Glomerular visceral epithelial cell (primary cell): ENCODE results near the gene WNT6.
A peak's percentile ranks its signal among the peaks of the same experiment; 100 is the strongest.

Experiments used
- DNase-seq: peaks from one replicate; pipeline ENCODE4 v3.0.0-alpha.2; 2016; ENCODE audit errors: extremely low spot score

Gene WNT6

DNA sequence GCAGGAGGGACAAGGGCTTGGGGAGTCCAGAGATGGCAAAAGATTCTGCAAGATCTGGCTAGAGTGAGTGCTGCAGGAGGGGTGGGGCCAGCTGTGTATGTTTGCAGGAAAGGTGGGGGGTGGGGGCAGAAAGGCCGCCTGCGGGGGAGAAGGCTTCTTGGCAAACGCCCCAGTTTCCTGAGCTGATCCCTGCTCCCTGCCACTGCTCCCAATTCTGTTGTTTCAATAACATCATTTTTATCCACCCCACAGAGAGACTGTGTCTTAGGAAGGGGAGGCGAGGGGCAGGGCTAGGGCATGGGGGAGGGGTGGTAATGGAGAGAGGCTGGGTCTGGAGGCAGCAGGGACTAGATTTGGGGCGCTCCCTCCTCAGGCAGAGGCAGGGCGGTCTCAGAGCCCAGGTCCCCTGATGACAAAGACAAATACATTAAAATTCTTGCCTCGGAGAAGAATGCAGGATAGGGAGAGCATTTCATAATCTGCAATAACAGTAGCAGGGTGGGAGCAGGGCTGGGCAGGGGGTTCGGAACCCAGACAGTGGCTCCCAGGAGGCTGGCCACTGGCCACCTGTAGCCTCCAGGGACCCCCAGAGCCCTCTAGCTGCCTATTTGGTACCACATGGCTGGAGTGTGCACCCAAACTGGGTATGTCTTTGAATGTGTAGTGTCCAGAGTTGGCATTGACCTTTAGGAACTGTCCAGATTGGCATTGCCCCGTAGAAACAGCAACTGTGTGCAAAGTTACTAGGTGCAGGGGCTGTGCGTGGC lies 2.1 kb upstream of the WNT6 start:
- DNase-seq: no peak

DNA sequence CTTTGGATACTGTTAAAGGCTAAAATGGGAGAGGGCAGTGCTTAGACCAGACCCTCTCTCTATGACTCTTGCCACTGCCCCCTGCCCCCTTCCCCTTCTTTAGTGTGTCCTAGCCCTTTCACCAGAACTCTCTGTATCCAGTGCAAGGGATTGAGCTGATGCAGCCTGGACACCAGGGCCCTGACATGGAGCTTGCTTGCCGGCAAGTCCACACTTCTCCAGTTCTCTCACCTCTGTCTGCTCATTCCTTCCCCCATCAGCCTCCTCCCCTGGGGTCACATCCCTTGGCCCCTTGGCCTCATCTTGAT lies 1.5 kb upstream of the WNT6 start:
- no peak for DNase-seq

DNA sequence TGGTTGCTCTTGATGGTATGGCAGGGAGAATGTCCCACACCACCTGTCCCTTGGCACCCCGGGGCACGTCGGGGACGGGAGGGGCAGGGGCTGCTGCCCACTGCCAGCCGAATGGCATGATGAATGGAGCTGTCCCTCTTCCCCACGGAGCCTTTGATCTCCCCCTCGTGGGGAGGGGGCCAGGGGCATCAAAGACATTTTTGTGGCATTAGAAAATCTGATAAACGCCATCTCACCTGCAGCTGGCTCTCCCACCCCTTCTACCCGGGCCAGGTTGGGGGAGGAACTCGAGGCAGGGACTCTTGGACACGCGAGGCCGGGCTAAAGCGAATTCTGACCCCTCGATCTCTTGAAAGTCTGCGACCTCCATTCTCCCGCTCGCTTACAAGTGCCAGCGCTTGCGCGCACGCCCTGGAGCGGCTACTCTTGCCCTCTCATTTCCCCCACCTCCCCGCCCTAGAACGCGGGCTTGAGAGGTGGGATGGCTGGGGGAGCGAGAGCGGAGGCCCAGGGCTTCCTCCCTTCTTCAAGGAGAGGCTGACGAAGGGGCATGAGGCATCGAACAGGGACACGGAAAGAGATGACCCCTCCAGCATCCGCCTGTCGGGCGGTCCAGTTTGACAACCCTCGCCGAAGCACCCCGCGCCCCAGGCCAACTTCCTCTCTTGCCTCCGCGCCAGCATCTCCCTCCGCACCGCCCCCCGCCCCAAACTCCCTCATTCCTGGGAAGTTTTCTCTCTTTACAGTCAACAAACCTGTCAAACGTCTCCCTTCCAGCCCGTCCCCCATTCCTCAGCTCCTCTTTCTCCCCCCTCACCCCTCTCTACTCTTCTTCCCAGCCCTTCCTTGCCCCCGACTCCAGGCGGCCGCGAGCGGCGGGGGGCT lies 692 bp upstream of the WNT6 start:
- DNase-seq: no peak

DNA sequence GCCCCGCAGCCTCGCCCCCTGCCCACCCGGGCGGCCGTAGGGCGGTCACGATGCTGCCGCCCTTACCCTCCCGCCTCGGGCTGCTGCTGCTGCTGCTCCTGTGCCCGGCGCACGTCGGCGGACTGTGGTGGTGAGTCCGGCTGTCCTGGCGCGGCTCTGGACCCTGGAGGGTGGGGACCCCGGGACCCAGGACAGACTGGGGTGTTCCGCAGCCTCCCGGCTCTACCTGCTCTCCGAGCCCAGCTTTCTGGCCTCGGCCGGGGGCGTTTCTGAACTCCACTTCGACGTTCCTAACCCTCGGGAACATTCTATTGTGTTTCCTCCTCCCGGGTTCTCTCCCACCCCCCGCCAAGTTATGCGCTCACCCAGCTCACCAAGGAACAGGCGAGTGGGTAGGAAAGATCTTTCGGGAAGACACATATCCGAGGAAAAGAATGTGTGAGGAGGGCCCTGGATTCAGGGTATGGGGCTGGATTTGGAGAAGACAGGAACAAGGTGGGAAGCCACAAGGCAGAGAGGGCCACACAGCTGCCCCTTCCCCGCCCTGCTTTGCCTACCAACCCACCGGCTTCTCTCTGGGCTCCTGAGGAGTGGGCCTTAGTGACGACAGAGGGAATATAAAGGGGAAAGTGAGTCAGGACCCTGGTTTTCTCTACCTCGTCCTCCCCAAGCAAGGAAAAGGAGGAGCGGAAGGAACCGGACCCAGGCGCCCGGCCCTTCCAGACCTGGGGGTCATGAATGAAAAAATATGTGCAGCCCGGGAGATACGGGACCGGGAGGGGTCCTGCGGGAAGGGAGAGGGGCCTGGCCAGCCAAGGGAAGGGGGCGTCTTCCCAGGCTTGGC lies 605 bp downstream of the WNT6 start:
- DNase-seq: no peak

DNA sequence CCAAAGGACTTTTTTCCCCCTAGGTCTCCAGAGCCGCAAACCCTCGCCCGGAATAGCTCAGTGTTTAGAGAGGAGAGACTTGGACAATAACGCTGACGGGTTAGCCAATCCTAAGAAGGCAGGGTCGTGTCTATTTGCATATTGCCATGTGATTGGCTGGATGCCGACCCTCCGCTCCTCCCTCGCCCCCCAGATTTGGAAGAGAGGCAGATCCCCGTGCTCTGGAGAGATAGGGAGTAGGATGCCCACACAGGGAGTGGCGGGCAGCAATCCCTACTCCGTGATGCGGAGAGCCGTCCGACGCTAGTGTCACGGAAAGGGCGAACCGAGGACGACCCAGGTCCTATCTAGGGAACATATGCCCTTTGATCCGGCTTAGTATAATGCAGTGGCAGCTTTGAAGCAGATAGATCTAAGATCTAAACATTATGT lies 1.4 kb downstream of the WNT6 start:
- peak; percentile 71 for DNase-seq

DNA sequence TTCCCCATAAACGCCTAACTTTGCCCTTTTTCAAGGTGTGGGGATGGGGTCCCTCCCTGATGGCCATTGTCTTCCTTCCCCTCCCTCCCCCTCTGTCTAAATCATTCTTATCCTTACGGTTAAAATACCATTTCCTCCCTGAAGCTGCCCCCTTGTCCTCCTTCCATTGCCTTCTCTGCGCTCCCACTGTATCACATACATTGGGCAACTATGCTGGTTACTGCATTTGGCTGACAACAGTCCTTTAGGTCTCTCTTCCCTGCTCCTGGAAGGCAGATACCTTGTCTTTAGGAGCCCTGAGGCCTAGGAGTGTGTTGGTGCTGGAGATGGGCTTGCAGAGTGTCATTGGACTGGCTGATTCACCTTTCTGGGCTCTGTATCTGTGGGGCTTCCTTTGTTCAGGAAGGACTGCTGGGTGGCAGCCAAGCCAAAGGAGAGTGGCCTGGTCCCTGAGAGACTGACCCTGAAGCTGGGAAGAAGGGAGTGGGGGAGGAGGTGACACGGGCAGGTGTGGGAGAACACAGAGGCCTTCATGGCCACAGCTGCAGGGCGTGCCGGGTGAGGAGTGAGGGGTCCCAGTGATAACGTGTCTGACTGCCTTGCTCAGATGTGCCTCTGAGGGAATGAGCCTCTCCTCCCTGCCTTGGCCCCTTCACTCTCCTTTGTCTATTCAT lies 2.2 kb downstream of the WNT6 start:
- DNase-seq: no peak

DNA sequence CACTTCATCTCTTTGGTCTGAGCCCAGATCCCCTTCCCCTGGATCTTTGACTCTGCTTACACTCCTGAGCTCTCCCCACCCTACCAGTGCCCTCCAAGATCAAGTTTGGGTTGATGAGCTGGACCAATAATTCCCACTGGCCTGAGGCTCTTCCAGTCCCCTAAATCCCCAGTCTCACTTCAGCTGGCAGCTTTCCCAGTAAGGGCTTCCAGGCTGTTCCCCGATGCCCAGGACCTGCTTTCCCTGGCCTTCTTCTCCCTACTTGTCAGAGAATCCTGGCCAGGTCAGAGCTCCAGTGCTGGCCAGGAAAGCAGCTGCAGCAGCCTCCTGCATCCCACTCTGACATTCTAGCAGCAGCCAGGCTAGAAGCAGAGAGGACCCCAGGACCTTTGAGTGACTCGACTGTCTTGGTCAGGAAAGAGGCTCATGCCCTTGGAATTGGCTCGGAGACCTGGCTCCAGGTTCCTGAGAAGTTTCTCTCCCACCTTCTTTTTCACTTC lies 3.5 kb downstream of the WNT6 start:
- DNase-seq: no peak

DNA sequence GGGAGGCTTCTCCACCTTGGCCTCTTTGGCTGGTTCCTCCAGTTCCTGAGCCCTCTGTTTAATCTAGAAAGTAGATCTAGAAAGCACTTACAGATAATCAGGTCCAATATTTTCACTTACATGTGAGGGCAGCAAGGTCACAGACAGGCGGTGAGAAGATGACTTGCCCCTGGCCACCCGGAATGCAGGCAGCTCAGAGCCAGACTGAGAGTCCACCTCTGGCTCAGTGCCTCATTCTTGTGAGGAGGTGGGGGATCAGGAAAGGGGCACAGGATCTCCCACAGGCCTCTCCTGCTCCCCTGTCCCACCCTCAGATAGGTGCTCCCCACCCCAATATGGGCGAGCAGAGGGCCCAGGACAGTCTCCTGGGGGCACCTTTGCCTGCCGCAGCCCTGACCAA lies 5.8 kb downstream of the WNT6 start:
- DNase-seq: no peak

DNA sequence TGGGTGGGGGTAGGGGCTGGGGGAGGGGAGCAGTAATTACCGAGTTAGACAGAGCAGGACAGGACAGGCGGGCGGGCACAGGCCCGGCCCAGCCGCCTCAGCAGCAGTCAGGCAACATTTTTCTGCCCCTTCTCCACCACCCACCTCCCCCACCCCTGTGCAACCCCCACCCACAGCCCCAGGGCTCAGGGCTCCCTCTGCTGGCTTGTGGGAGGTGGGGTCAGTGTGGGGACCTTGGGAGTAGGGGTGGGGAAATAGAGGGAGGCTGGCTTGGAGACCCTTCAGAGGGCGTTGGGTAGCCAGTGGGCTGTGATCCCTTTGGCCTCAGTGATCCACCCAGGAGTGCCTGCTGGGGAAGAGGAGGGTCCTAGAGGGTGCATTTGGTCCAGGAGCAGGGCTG lies 6.4 kb downstream of the WNT6 start:
- DNase-seq: no peak

DNA sequence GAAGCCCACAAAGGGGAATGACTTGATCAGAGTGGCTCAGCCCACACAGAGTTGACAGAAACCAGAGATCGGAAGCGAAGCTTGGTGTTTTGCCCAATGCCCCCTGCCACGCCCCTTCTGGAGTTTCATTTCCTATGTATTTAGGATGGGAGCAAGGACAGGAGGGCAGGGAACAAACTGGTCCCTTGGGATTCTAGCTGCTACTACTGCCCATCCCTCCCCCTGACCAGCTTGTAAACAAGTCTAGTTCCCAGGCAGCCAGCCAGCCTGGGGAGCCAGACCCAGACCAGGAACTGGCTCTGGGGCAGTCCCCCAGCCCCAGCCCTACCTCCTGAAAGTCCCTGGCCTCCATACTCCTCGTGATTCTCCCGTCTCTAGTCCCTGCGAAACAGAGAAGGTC lies 8.3 kb downstream of the WNT6 start:
- DNase-seq: no peak

DNA sequence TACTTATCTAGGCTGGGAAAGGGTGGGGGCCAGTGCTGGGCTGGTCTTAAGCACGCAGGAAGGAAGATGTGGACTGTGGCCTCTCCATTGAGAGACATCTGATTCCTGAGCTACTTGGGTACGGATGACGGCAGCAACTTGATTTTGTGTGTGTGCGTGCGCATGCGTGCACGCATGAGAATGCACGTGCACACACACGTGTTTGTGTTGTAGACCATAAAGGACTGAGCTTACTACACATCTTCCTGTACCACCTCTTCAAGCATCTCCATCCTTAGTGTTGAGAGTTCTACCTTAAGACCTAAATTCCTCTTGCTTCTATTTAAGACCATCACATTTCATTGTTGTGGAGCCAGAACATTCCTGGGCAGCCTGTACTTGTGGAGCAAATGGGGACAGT lies 9.5 kb downstream of the WNT6 start:
- DNase-seq: no peak

DNA sequence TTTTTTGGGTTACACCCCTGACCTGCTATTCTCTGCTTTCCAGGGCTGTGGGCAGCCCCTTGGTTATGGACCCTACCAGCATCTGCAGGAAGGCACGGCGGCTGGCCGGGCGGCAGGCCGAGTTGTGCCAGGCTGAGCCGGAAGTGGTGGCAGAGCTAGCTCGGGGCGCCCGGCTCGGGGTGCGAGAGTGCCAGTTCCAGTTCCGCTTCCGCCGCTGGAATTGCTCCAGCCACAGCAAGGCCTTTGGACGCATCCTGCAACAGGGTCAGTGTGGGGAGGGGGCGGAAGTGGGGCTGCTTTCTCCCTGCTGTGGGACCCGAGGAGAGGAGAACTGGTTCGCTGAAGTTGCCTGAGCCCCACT lies 11.4 kb downstream of the WNT6 start:
- no peak for DNase-seq

DNA sequence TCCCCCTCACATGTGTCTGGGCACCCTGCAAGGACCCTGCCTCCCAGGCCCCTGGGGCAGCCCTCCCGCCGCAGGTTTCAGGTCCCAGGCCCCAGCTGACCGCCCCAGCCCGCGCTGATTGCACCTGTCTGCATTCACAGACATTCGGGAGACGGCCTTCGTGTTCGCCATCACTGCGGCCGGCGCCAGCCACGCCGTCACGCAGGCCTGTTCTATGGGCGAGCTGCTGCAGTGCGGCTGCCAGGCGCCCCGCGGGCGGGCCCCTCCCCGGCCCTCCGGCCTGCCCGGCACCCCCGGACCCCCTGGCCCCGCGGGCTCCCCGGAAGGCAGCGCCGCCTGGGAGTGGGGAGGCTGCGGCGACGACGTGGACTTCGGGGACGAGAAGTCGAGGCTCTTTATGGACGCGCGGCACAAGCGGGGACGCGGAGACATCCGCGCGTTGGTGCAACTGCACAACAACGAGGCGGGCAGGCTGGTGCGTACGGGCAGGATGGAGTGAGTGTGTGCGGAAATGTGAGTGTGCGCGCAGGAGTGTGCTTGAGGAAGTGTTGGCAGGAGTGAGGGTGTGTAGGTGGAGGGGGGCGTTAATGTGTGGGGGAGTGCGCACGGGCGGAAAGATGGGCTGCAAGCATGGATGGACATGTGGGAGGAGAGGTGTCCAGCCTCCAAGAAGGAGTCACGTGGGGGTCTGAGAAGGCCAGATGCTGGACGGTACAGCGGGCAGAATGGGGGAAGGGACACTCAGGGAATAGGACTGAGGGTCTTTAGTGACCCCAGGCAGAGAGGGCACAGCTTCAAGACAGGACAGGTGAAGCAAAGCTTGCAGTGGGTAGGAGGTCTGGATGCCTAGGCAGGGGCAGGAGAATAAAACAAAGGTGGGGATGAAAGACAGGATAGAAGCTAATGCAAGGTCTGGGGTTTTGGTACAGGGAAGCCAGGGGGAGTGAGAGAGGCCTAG lies 12.0 kb downstream of the WNT6 start:
- DNase-seq: no peak

DNA sequence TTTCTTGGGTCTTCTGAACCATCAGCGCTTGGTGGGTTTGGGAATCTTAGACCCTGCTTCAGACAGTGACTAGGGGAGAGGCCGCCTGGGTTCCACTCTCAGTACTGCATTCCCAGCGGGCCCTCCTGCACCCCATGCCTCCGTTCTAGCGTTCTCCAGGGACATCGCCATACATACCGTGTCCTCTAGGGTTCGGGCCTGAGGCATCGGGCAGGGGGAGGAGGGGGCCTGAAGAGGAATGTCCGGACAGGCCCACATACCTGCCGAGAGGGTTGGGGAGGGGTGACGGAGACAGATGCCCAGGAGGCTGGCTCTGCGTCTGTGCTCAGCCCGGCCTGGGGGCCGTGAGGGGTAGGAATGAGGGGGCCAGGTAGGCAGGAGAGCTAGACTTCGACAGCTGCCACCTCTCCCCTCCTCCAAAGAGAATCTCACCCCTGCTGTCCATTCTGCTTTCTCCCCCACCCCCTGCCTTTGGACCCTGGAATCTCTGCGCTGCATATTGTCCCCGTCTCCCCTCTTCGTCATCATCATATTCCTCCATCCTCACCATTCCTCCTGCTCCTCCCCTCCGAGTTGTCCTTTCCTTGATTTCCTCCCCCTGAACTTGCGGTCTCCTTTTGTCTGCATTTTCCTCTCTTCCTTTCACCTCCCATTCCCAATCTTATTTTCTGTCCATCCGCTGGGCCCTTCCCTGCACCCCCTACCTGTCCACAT lies 13.2 kb downstream of the WNT6 start:
- DNase-seq: no peak

DNA sequence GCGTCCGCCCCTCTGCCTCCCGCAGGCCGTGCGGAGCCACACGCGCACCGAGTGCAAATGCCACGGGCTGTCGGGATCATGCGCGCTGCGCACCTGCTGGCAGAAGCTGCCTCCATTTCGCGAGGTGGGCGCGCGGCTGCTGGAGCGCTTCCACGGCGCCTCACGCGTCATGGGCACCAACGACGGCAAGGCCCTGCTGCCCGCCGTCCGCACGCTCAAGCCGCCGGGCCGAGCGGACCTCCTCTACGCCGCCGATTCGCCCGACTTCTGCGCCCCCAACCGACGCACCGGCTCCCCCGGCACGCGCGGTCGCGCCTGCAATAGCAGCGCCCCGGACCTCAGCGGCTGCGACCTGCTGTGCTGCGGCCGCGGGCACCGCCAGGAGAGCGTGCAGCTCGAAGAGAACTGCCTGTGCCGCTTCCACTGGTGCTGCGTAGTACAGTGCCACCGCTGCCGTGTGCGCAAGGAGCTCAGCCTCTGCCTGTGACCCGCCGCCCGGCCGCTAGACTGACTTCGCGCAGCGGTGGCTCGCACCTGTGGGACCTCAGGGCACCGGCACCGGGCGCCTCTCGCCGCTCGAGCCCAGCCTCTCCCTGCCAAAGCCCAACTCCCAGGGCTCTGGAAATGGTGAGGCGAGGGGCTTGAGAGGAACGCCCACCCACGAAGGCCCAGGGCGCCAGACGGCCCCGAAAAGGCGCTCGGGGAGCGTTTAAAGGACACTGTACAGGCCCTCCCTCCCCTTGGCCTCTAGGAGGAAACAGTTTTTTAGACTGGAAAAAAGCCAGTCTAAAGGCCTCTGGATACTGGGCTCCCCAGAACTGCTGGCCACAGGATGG lies 14.0 kb downstream of the WNT6 start:
- DNase-seq: no peak

DNA sequence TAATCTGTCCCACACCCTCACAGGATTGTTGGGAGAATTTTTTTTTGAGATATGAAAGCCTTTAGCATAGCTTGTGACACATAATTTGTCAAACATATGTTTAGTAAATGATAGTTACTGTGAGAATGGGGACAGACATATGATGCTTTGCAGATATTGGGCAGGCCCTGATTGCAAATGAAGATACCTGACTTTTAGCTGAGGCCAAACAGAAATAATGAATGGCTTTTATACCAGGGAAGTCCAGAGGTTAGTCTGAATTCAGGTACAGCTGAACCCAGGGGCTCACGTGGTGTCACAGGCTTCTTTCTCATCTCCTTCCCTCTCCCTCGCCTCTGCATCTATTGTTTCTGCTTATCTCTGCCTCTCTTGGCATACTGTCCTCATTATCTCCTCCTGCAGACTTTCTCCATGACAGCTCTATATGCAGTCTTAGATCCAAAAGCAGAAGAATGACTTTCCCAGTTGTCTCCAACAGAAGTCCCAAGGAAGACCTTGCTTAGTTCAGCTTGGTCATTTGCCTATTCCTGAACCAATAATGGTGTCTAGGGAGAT lies 16.2 kb downstream of the WNT6 start:
- DNase-seq: no peak

DNA sequence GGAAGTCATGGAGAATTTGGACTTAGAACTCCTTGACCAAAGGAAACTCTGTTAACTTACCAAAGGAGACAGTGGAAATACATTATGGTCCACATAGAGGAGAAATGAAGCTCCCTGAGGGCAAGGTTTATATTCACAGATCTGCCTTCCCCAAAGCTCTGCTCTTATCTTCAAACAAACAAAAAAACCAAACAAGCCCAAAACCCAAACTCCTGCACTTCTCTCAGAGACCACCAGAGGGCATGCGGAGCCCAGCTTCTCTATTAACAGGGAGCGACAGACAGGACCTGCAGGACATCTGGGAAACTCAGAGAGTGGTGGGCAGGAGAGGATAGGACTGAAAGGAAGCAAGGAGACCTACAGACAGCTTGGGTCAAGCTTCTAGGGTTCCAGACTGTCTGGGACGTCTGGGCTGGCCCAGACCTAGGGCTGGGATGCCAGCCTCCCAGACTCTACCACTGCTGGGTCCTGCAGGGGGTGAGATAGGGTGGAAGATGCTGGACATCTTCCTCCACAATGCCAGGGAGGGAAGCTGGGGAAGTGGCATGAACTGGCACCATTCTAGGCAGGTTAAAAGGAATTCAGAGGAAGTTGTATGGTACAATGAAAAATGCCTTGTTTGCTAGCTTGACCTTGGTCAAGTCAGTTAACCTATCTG lies 17.1 kb downstream of the WNT6 start:
- peak; percentile 76 for DNase-seq

DNA sequence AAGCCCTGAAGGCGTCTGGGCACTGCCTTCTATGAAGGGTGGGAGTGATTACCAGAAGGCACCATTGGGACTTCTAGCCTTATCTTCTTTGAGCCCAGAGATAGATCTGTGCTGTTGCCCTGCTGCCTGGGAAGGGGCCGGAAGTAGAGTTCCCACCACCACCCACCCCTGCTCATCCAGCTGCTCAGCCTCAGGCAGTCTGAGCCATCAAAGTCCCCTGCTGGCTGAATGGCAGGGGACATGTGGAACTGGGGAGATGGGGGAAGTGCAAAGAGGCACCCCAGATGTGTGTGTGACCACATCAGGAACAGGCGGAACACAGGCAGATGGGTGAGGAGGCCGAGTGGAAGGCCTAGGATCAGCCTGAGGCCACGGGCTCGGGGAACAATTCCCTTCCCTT lies 17.7 kb downstream of the WNT6 start:
- no peak for DNase-seq
